HG03460 (cell line): ENCODE data around the gene TUBGCP6.

Experiments used
- ATAC-seq: cut with Tn5 transposase; IDR thresholded peaks from one replicate; pipeline ENCODE4 v1.9.1; 2021; ENCODE audit not compliant: unreplicated experiment

TUBGCP6 gene

DNA sequence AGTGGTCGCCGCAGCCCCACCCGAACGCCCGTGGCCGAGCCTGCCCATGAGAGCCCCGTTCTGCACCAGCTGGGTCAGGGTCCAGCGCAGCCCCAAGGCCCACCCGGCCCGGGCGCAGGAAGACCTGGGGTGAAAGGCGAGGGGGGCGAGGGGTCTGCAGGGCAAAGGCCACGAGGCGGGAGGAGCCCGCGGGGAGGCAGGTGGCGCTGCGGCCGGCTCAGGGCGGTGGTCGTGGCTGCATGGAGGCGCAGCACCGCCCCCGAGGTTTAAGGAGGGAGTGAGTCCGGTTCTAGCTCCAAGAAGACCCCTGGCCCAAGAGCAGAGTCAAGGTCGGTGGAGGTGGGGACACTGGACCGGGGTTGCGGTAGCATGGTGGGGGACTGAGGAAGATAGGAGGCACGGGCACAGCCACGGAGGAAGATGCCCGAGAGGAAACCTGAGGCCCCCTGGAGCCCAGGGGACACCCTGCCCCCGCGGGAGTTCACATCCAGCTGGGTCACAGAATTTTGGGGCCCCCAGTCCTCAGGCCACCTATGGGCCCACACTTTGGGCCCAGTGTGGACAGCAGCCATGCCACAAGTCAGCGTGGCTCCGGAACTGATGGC is 6.8 kb upstream of the TUBGCP6 start:
- ATAC-seq: no peak

DNA sequence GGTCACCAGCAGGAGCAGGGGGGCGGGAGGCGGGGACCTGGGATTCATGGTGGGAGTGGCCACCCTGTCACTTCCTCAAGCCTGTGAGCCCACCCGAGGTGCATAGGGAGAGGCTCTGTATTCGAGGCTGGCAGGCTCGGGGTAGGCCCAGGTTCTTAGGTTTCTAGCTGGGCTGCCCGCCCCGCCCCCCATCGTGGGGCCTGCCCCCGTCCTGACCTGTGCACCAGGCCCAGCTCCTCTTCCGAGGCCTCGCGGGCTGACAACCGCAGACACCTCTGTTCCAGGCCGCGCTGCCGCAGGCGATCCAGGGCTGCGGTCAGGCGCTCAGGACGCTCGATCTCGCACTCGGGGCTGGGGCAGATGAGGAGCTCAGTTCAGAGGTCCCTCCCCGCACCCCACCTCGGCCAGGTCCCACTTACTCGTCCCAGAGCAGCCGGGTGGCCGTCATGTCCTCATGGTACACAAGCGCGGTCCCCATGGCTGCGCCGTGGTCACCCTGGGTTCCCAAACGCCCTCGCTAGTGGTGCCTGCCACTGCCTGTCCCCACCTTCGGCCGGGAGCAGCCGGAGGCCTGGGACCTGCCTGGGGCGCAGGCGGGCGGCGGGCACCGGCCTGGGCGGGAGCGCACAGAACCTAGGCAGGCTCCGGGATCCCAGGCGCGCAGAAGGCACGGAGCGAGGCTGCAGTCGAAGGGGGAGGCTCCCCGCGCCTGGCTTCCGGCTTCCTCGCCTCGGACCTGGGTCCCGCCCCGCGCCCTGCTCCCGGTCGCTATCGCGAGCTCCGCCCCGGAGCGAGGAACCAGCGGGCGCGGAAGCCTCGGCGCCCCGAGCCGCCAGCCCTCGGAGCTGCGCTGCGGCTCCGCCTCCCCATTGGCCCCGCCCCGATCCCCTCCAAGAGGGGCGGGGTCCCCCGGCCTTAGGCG is 6.0 kb upstream of the TUBGCP6 start, which contains the start of gene HDAC10:
HDAC10 (minus strand) TSS at position 711 of the 922 bp plus-strand sequence; CDS start at position 478, 233 bp downstream.
- peak; percentile 56 for ATAC-seq

DNA sequence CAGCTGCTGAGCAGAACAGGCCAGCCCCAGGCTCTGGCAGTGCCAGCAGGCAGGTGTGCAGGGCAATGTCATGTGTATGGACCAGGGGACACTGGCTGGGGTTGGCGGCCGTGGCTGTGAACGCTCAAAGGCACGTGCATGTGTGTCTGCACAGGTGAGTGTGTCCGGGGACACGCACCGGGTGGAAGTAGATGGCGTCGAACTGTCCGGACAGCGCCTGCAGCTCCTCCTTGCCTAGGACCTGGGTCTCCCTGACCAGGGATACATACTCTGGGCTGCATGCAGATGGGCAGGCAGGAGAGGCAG is 5.4 kb upstream of the TUBGCP6 start:
- no peak for ATAC-seq

DNA sequence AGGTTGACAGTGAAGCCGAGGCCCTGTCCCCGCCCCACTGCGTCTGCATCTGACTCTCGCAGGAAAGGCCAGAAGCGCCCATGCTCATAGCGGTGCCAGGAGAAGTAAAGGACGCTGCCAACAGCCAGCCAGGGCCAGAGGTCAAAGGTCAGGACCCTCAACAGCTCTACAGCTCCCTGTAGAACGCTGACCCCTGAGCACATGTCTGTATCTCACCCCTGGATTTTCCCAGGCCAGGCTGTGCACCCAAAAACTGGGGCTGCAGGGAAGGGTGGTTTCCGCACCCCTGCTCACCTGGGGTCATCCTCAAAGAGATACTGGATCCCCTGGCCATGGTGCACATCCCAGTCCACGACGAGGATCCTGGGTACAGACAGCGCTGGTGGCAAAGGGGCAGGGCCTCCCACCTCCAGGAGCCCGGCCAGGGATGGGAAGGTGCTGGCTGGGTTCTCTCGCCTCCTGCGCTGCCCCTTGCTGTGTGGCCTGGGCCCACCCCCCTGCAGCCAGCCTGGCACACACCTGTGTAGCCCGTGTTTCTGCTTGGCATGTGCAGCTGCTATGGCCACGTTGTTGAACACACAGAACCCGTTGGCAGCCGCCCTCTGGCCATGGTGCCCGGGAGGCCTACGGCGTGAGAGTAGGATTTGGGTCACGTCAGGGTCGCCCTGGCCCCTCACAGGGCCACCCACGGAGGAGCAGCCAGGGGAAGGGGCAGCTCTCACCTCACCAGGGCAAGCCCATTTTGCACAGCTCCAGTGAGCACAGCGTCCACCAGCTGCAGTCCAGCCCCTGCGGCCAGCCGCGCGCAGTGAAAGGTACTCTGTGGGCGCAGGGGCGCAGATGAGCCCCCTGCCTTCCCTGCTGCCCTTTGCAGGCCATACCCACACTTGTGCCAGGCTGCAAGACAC is 4.8 kb upstream of the TUBGCP6 start:
- ATAC-seq: no peak

DNA sequence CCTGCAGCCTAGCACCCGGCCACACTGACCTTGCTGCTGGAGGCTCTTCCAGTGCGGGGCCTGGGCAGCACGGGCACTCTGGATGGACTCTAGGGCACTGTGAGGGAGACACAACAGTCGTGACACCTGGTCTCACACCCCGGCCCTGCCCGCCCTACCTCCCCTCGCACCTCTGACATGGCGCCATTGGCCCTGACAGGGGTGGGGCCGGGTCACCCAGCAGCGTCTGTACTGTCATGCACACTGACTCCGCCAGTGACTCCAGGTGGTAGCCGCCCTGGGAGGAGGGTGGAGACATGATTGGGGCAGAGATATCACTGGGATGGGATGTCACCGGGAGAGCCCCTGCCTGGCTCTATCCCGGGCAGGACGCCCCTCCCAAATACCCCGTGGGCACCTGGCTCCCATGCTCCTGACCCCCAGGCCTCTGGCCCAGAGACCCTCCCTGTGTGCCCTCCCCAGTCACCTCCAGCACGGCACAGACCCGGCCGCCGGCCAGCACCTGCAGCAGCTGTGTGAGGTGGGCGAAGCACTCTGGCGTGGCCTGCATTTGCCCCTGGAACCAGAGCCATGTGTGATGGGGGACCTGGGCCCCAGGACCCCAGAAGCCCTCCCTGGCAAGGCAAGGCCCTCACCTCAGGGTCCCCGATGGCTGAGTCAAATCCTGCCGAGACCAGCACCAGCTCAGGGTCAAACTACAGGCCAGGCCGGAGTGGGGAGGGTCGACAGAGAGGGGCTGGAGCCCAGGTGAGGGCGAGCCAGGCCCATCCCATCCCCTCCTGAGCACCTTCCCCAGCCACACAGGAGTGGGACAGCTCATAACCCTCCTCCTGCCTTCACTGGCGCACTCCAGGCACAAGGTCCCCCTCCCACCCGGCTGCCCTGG is 3.6 kb upstream of the TUBGCP6 start:
- ATAC-seq: no peak

DNA sequence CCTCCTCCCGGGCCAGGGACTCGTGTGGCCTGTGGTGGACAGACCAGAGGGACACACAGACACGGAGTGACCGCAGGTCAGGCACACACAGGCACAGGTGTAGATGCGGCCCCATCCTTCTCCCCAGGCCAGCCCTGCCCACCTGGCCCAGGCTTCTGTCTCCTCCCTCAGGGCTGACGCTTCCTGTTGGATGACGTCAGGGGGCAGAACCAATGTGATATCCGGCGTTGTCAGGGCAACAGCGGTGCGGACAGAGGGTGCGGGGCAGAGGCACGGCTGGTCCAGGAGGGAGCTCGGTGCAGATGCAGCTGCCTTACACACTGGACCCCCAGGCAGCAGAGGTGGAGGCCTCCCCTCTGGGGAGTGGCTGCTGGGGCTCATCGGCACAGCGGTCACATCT is 2.9 kb upstream of the TUBGCP6 start:
- ATAC-seq: no peak

DNA sequence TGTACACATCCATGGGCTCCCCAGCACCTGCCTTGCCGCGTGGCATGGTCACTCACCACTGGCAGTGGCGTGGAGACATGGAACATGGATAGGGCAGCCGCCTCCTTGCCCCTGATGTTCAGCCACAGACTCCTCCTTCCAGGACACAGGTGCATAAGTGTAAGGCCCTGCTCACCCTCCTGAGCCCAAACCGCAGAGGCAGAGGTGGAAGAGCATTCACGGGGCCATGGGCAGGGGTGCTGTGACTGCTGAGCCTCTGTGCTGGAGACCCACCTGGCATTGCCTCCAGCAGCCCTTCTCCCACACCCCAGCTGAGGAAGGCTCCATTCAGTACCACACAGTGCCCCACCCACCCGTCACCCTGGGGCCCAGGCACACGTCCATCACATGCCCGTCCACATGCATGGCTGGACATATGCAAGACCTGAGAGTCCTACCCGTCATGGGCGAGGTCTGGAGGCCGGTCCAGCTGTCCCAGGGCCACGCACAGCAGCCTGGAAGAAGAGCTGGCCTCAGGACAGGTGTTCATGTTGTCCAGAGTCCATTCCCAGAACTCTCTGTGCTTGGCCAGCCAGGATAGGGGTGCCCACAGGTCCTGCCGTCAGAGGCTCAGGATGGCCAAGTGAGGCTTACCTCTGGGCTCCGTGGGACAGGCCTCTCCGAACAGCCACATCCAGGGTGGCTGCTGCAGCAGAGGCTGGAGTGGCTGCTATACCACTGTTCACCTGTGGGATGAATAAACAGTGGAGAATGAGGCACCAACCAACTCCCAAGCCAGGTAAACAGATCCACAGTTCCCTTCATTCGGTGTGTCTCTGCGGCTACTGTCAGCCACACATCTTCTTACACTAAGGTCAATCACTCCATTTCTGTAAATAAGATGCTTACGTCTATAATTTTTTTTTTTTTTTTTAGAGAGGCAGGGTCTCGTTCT is 1.7 kb upstream of the TUBGCP6 start:
- ATAC-seq: no peak

DNA sequence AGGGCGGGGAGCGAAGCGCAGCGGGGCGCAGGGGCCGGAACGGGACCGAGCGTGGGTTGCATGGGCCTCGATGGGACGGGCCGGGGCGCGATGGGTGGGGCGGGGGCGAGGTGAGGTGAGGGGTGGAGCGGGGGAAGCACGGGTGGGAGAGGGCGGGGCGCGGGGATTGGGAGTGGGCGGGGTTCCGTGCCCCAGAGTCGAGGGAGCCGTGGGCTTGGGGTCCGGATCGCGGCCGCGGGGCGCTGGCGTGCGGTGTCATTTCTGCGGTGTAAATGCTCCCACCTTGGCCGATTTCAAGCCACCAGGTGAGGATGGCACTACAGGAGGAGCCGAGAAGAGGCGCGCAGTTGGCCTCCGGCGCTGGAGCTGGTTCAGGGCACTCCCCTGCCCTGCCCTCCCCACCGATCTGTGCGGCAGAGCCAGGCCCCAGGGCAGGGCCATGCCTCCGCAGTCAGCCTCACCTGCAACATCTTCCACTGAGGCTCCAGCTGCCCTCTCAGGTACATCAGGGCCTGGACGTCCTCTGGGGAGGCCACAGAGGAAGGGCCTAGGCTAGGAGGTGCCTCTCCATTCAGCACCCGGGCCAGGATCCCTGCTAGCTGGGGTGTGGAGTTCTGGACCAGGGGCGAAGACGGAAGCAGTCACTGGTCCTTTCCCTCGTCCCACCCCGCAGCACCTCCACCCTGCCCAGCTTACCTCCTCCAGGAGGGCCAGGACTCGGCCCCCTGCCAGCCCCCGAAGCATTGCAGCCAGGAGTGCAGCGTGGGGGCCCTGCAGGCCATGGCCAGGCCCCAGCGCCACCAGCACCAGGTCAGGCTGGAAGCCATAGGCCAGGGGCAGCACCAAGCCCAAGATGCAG is 620 bp upstream of the TUBGCP6 start:
- no peak for ATAC-seq

DNA sequence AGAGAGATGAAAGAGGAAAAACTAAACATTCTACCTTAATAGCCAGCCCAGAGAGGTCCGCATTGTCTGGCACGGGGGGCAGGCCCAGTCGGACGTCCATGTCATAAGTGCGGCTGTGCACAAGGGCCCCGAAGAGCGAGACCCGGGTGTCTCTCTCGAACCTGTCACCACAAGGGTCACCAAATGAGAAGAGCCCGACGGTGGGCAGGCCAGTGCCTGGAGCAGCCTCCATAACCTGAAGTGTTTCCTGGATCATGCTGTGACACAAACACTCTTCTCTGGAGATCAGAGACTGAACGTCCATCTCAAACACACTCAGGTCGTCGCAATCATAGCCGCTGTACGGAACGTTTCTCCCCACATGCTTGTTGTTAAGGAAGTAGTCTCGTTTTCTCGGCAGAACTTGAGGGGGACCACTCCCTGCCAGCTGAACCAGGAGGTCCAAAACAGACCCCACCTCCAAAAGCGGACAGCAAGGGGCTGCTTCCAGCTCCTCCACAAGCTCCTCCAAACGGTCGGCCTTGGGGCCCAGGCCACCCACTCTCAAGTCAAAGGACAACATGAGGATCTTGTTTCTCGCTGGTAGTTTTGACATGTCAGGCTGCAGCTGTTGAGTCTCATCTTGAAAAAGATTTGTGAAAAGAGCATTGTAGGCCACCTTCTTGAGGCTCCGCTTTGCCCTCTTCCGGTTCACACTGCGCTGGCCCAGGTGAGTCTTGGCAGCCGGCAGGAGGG is 971 bp downstream of the TUBGCP6 start:
- no peak for ATAC-seq

DNA sequence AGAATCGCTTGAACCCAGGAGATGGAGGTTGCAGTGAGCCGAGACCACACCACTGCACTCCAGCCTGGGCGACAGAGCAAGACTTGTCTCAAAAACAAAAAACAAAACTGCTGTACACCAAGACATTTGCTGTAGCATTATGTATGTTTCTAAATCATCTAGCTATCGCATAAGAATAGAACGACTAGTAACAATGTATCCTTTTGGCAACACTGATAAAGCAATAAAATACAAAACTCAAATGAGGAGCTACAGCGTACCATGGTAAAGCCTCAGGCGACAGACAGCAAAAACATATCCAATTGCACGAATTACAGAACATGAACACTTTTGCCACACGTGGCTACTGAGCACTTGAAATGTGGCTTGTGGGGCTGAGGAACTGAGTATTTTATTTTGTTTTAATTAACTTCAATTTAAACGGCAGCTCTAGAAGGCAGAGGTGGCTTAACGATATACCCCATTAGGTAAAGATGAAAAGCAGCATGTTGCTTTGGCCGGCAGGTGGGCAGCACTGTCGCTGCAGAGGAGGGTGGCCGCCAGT is 2.3 kb downstream of the TUBGCP6 start:
- ATAC-seq: no peak

DNA sequence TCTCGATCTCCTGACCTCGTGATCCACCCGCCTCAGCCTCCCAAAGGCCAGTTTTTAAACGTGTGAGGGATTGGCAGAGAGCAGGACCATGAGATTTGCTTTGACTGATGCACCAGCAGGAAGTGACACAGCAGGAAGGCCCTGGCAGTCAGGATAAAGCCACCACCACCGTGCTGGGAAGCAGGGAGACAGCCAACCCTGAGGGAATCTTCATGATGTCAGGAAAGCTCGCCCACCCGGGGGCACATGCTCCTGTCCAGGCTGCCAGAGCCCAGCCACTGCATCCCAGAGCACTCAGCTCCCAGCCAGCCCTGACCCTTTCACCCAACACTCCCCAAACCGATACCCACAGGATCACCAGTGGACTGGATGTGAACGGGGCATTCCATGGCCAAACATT is 6.1 kb downstream of the TUBGCP6 start:
- ATAC-seq: no peak

DNA sequence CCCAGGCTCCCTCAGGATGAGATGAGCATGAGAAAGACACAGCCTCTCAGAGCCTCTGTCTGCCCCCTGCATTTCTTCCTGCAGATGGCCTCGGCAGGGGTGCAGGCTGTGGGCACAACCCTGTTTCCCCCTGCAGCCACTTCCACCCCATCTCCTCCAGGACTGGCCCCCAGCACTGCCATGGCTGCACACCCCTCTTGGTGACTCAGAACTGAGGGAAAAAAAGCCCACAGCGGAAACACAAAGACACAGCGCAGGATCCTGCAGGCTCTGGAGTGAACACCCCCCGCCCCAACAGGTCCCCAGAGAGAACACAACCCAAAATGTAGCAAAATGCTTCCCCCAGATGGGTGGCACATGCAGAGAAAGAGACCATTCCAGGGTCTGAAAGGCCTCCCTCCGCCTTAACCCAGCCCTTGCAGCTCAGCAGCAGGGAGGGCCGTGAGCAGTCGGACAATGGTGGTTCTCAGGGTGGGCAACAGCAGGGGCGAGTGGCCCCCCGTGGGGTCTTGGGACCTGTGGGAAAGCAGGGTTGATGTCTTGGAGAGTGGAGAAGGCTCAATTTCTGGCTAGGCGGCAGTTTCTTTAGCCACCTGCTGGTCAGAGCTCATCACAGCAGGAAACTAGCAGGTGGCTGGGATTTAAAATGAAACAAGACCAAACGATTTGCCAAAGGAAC is 8.0 kb downstream of the TUBGCP6 start:
- no peak for ATAC-seq

DNA sequence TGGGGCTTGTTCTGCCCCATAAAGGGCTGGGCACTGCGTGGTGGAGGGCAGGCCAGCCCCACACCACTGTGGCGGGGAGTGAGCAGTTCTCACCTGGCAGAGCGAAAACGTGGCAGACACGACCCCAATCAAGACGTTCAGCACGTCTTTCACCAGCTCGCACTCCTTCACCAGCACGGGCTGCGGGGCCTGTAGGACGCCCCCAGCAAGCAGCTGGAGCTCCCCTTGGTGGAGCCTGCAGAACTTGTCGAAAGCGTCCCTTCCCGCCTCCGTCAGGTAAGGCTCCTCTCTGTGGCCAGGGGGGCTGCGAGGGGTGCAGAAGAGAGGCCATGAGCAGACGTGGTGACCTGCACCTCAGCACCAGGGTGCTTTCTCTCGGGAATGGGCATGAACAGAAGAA is 11.6 kb downstream of the TUBGCP6 start:
- no peak for ATAC-seq

DNA sequence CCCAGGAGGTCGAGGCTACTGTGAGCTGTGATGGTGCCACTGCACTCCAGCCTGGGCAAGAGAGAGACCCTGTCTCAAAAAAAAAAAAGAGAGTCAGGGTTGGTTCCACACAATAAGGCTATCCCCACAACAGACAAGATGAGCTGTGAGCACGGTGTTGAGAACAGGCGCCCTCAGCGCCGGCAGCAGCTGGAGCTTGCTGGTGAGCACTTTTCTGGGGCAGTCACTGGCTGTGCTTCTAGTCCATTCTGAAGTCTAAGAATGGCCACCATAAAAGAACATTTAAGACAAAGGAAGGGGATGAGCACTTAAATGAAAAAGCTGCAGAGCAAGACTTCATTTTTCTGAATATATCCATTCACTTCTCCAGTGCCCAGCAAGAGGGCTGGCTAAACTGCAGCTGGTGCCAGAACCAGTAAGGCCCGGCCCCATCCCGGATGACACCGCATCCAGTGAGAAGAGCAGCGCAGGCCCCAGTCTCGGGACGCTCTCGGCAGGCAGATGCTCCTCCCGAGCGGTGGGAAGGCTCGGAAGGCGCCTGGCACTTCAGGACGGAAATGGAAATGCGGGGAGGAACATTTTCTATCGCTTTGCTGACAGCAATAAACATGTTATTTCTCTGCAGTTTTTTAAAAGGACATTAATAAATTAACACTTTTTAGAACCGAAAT is 12.2 kb downstream of the TUBGCP6 start:
- no peak for ATAC-seq

DNA sequence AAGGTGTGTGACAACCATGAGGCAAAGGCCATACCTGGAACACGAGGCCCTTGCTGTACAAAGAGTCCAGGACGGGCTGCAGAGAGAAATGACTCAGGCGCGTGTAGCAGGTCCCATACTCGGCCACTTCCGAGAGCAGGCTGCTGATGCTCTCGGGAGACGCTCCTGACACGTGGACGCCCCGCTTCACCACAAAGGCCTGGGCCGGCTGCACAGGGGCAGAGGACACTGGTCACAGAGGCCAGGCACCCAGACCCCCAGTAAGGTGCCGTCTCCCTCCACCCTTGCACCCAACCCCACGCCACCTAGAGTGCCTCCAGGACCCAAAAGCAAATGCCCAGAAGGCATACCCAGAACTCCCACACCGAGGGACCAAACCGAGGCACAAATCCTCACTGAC is 15.5 kb downstream of the TUBGCP6 start:
- no peak for ATAC-seq

DNA sequence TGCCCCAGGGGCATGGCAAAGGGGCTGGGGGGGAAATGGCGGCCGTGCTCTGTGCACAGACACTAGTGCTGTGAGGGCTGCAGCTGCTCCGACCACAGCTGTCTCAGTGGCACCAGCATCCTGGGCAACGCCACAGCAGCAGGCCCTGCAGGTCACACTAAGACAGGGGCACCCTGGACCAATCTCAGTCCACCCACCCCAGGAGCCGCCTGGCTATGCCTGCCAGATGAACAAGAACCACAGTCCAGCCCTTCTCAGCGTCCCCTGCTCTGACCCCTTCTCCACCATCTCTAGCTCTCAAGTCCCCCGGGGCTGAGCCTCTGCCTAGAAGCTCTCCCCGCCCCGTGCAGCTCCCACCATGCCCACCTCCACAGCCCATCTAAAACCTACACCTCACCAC is 16.5 kb downstream of the TUBGCP6 start:
- ATAC-seq: no peak
